Activated naive CD8-positive, alpha-beta T cell treated with anti-CD3 and anti-CD28 coated beads, Interleukin-2, amount 10 ng/mL, durations not matched to agents 7 days and 5 days (primary cell): ENCODE data around the gene SCFD1. TPM values are rescaled to one million over a fixed set of nuclear protein-coding genes. Genes with fewer than 3 reads are reported as not detected.
"Not testable (repeated sequence)": the region's sequence is repeated elsewhere in the genome, so short reads cannot be mapped to it uniquely, and the experiment has no call there.

Source experiments
- ATAC-seq: fragments of 150-1000 bp; cut with Tn5 transposase; one replicate; pipeline ENCODE4 v1.10.0; 2021; ENCODE audit warnings: low read depth, moderate library complexity
- POLR2A ChIA-PET: fragments of 350-600 bp; sonication (Branson Sonifier 250); formaldehyde crosslinking; loops from one replicate; lab custom pipeline; 2021; ENCODE audit warnings: antibody characterized with exemption; lab: Charles Lee
- DNase-seq: peaks from one replicate; pipeline ENCODE4 v3.0.0; 2021
- H3K27ac Mint-ChIP-seq: one replicate; pipeline ENCODE4 v1.8.0; 2022; ENCODE audit warnings: mild to moderate bottlenecking, mixed read lengths
- H3K27me3 Mint-ChIP-seq: one replicate; pipeline ENCODE4 v1.8.0; 2022; ENCODE audit warnings: mild to moderate bottlenecking, moderate library complexity, mixed read lengths
- H3K36me3 Mint-ChIP-seq: one replicate; pipeline ENCODE4 v1.8.0; 2021; ENCODE audit warnings: mild to moderate bottlenecking, mixed read lengths
- H3K4me1 Mint-ChIP-seq: one replicate; pipeline ENCODE4 v1.8.0; 2021; ENCODE audit warnings: mixed read lengths
- H3K4me3 Mint-ChIP-seq: one replicate; pipeline ENCODE4 v1.8.0; 2022; ENCODE audit warnings: mild to moderate bottlenecking, moderate library complexity, mixed read lengths
- H3K9me3 Mint-ChIP-seq: one replicate; pipeline ENCODE4 v1.8.0; 2021; ENCODE audit warnings: mixed read lengths
- total RNA-seq, 2 experiments: library from RNA; stranded (reverse); gene quantifications; one replicate each; pipeline ENCODE4 v1.2.3, GENCODE V29; 2021

The SCFD1 gene, protein sequence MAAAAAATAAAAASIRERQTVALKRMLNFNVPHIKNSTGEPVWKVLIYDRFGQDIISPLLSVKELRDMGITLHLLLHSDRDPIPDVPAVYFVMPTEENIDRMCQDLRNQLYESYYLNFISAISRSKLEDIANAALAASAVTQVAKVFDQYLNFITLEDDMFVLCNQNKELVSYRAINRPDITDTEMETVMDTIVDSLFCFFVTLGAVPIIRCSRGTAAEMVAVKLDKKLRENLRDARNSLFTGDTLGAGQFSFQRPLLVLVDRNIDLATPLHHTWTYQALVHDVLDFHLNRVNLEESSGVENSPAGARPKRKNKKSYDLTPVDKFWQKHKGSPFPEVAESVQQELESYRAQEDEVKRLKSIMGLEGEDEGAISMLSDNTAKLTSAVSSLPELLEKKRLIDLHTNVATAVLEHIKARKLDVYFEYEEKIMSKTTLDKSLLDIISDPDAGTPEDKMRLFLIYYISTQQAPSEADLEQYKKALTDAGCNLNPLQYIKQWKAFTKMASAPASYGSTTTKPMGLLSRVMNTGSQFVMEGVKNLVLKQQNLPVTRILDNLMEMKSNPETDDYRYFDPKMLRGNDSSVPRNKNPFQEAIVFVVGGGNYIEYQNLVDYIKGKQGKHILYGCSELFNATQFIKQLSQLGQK
- 10 to 100 TPM; 52.3 to 60.9 TPM for total RNA-seq

DNA sequence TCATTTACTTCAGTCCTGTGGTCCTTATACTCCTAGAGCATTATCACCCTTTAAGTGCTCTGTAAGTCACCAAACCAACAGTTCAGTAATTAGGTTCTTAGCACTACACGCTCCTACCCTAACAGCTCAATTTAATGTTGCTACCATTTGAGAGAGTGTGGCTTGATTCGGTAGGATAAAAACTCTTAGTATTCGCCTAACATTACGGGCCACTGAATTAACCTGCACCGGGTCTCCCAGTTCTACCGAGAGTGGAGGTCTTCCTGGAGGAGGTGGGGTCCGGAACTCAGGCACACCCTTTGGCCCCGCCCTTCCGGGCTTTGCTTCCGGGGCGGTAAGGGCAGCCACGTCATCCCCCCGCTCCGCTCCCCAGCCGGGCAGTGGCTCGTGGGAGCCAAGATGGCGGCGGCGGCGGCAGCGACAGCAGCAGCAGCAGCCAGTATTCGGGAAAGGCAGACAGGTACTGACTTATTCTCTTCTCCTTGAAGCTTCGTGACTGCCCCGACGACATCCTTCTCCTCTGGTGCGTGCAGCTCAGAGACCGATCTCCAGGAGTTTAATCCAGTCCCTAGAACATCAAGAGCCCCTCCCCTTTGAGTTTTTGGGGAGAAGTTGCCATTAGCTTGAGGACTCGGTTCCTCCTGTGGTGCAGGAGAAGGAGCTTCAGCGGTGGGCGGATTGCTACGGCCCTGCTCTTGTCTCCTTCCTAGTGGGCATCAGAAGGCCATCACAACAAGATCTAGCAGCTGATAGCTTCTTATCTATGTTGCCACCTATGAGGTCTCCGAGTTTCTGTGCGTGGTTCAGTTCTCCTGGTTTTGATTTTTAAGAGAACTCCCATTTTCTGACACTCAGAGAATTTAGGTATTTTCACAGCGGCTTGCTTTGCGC, at the start of gene SCFD1:
SCFD1 (plus strand) TSS at position 380 of the 891 bp plus-strand sequence; CDS start at position 400, 20 bp downstream.
- peaks cover 11% of the 10 kb centered on the region for H3K36me3 Mint-ChIP-seq
- peak within 1 kb of the TSS; percentile 93 for H3K27ac Mint-ChIP-seq
- POLR2A ChIA-PET, result interaction anchor here (0.5 to 2.4 kb wide), 11 partner anchors 11 to 836 kb away, joined by 3 to 10 read pairs (median 4); partner anchors contain the start of genes DTD2 and G2E3
- H3K4me3 Mint-ChIP-seq, result peak within 1 kb of the TSS; percentile 91
- H3K9me3 Mint-ChIP-seq, result no peaks in the 10 kb centered on the region
- ATAC-seq (peak; percentile 98), DNase-seq (peak; percentile 95)
- no peaks in the 10 kb centered on the region for H3K27me3 Mint-ChIP-seq
- peaks cover 25% of the 10 kb centered on the region for H3K4me1 Mint-ChIP-seq

DNA sequence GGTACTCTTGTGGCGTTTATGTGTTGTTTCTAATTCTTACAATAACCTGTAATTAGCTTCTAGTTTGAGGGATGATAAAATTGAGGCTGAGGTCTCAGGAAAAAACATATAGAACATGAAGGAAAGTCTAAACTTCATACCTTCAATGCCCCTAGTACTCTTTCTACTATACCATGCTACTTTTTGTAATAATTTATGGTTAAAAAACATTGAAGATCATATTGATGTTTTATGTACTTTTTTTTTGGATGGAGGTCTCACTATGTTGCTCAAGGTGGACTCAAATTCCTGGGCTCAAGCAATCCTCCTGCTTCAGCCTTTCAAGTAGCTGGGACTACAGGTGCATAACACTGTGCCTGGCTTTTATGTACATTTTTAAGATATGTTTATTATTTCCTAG, 49.3 kb upstream of the SCFD1 start:
- Mint-ChIP-seq H3K9me3 (peaks cover 2% of the 10 kb centered on the region), H3K27ac (no peak overlapping the region), H3K36me3 (peaks cover 43% of the 10 kb centered on the region), H3K4me1 (peaks cover 31% of the 10 kb centered on the region), H3K4me3 (no peak overlapping the region), H3K27me3 (no peaks in the 10 kb centered on the region)
- POLR2A ChIA-PET, result interaction anchor here (0.6 kb wide), 1 partner anchor 25 kb away, joined by 3 read pairs; no protein-coding TSS in a partner anchor
- DNase-seq (no peak), ATAC-seq (no peak)

DNA sequence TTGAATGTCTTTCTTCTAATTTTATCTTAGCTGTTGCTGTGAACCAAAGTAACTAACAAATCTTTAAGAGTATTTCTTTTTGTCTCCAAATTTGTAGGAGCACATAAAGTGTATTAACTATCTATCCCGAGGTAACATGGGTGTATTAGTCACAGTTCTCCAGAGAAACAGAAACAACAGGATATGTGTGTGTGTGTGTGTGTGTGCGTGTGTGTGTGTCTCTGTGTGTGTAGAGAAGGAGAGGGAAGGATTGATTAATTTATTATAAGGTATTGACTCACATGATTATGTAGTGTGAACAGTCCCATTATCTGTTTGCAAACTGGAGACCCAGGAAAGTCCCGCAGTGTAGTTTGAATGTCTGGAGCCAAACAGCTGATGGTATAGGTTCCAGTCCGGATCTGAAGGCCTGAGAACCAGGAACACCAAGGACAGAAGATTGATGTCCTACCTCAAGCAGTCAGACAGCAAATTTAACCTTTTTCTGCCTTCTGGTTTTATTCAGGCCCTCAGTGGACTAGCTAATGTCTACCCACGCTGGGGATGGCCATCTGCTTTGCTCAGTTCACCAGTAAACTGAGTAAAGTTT, 48.8 kb upstream of the SCFD1 start:
- Mint-ChIP-seq H3K9me3 (peaks cover 4% of the 10 kb centered on the region), H3K4me3 (no peak overlapping the region), H3K36me3 (peaks cover 44% of the 10 kb centered on the region), H3K4me1 (peaks cover 31% of the 10 kb centered on the region), H3K27me3 (no peaks in the 10 kb centered on the region), H3K27ac (no peak overlapping the region)
- POLR2A ChIA-PET, result interaction anchor here (0.6 kb wide), 1 partner anchor 26 kb away, joined by 3 read pairs; no protein-coding TSS in a partner anchor
- DNase-seq (no peak), ATAC-seq (no peak)

DNA sequence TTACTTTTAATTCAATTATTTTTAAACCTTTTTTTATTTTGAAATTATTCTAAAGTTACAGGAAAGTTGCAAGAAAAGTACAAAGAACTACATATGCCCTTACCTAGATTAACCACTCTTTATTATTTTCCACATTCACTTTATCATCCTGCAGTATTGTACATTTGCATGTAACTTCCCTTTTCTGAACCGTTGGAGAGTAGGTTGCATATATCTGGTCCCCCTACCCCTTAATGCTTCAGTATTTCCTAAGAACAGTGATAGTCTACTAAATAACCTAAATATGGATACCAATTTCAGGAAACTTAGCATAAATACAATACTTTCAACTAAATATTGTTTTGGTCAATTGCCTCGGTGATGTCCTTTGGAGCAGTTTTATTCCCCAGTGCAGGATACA, 48.2 kb upstream of the SCFD1 start:
- DNase-seq (no peak), ATAC-seq (no peak)
- Mint-ChIP-seq H3K4me3 (no peak overlapping the region), H3K36me3 (peaks cover 47% of the 10 kb centered on the region), H3K27ac (no peak overlapping the region), H3K4me1 (peaks cover 34% of the 10 kb centered on the region), H3K27me3 (no peaks in the 10 kb centered on the region), H3K9me3 (peaks cover 4% of the 10 kb centered on the region)
- POLR2A ChIA-PET, result no interaction called here

DNA sequence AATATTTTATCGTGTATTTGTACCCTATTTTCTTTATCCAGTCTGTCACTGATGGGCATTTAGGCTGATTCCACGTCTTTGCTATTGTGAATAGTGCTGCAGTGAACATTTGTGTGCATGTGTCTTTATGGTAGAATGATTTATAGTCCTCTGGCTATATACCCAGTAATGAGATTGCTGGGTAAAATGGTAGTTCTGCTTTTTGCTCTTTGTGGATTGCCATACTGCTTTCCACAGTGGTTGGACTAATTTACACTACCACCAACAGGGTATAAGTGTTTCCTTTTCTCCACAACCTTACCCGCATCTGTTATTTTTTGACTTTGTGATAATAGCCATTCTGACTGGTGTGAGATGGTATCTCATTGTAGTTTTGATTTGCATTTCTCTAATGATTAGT, 47.3 kb upstream of the SCFD1 start:
- ATAC-seq, H3K4me3 Mint-ChIP-seq, H3K9me3 Mint-ChIP-seq, H3K27me3 Mint-ChIP-seq, DNase-seq, POLR2A ChIA-PET, H3K27ac Mint-ChIP-seq: not testable (repeated sequence)
- H3K4me1 Mint-ChIP-seq, result peaks cover 33% of the 10 kb centered on the region
- peaks cover 45% of the 10 kb centered on the region for H3K36me3 Mint-ChIP-seq

DNA sequence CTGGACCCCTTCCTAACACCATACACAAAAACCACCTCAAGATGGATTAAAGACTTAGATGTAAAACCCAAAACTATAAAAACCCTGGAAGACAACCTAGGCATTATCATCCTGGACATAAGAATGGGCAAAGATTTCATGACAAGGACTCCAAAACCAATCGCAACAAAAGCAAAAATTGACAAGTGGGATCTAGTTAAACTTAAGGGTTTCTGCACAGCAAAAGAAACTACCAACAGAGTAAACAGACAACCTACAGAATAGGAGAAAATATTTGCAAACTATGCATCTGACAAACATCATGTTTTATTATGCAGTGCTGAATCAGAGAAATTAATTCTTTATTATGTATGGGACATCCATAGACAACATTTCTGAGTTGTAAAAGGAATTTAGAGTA, 45.8 kb upstream of the SCFD1 start:
- H3K36me3 Mint-ChIP-seq, result peaks cover 35% of the 10 kb centered on the region
- H3K27me3 Mint-ChIP-seq, H3K4me3 Mint-ChIP-seq, H3K27ac Mint-ChIP-seq, H3K9me3 Mint-ChIP-seq, ATAC-seq, POLR2A ChIA-PET, DNase-seq: not testable (repeated sequence)
- H3K4me1 Mint-ChIP-seq, result peaks cover 21% of the 10 kb centered on the region

DNA sequence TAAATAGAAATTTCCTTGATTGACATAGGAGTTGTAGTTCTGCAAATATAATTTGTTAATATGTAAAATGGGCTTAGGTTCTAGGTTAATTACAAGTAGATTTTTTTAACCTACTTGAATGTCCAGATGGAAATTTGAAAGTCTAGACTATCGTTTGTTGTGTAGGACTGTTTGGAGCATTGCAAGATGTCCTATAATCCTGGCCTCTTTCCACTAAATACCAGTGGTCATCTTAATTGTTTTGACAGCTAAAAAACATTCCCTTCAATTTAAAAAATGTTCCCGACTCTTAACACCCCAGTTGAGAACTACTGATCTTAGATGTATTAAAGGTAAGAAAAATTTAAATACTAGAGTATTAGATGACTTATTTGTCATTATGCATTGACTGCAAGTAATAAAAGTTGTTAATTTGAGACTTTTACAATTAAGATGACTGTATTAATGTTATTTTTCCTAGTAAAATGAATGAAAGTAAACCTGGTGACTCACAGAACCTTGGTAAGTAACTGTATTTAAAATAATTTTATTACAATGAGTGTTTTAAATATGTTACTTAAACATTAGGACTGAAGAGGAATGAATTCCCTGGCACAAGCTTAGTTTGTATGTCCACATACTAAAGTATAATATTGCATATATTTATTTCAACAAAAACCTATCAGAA, 41.4 kb upstream of the SCFD1 start:
- Mint-ChIP-seq H3K27ac (no peak overlapping the region), H3K36me3 (peaks cover 54% of the 10 kb centered on the region), H3K27me3 (no peaks in the 10 kb centered on the region), H3K4me1 (peaks cover 10% of the 10 kb centered on the region), H3K9me3 (peaks cover 9% of the 10 kb centered on the region), H3K4me3 (no peak overlapping the region)
- ATAC-seq (no peak), DNase-seq (no peak)
- POLR2A ChIA-PET, result no interaction called here

DNA sequence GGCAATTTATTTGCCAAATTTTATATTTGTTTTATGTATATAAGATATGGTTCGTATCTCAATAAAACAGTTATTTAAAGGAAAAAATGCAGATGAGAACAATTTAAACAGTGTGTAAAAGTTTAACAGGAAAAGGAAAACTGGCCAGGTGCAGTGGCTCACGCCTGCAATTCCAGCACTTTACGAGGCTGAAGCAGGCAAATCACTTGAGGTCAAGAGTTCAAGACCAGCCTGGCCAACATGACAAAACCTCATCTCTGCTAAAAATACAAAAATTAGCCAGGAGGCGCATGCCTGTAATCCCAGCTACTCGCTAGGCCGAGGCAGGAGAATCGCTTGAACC, 40.9 kb upstream of the SCFD1 start:
- Mint-ChIP-seq H3K27ac (no peak overlapping the region), H3K9me3 (peaks cover 9% of the 10 kb centered on the region), H3K4me3 (no peak overlapping the region), H3K4me1 (peaks cover 7% of the 10 kb centered on the region), H3K36me3 (peaks cover 54% of the 10 kb centered on the region), H3K27me3 (no peaks in the 10 kb centered on the region)
- ATAC-seq (no peak), DNase-seq (no peak)
- POLR2A ChIA-PET, result no interaction called here

DNA sequence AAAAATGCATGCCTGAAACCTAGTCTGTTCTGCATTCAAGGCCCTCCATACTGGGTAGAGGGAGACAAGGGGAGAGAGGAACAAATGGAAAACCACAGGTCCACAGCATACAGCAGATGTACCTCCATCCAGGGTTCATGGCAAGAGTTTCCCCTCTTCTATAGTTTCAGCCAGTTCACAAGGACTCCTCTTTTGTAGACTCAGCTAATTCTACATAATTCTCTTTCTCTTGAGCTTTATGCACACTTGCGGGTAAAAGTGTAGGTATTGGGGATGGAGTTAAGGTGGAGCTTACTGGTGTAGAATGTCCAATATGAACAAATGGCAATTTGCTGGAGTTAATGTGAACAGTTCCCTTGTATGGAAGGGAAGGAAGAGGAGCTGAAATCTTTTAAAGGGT, 39.7 kb upstream of the SCFD1 start:
- Mint-ChIP-seq H3K27me3 (no peaks in the 10 kb centered on the region), H3K27ac (no peak overlapping the region), H3K36me3 (peaks cover 51% of the 10 kb centered on the region), H3K4me3 (no peak overlapping the region), H3K4me1 (peaks cover 7% of the 10 kb centered on the region), H3K9me3 (peaks cover 9% of the 10 kb centered on the region)
- no peak for DNase-seq
- ATAC-seq, result no peak
- POLR2A ChIA-PET, result no interaction called here

DNA sequence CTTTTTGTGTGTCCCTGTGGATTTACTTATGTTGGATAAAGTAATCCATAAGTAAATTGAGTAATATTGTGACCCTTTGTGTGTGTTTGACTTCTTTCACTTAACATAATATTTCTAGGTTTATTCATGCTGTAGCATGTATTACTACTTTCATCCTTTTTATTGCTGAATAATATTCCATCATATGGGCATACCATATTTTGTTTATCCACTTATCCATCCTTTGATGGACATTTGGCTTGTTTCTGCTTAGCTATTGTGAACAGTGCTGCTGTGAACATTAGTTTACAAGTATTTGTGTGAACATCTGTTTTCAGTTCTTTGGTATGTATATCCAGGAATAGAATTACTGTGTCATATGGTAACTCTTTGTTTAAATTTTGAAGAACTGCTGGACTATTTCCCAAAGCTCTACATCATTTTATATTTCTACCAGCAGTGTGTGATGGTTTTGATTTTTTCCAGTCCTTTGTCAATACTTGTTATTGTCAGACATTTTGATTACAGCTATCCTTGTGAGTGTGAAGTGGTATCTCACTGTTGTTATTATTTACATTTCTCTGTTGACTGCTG, 38.0 kb upstream of the SCFD1 start:
- Mint-ChIP-seq H3K4me1 (peaks cover 2% of the 10 kb centered on the region), H3K27me3 (no peaks in the 10 kb centered on the region), H3K27ac (no peak overlapping the region), H3K9me3 (peaks cover 7% of the 10 kb centered on the region), H3K36me3 (peaks cover 52% of the 10 kb centered on the region), H3K4me3 (no peak overlapping the region)
- DNase-seq (no peak), ATAC-seq (no peak)
- POLR2A ChIA-PET, result no interaction called here

DNA sequence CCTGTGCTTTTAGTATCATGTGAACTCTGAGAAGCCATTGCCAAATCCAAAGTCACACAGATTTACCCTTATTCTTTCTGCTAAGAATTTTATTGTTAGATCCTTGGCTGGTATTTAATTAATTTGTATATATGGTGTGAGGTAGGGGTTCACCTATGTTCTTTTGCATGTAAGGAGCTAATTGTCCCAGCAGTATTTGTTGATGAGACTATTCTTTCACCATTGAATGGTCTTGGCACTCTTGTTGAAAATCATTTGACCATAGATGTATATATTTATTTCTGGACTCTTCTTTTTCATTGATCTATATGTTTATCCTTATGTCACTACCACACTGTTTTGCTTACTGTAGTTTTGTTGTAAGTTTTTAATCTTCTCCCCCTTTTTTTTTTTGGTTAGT, 36.9 kb upstream of the SCFD1 start:
- no peak overlapping the region for H3K4me3 Mint-ChIP-seq
- no peak for DNase-seq
- no peak for ATAC-seq
- H3K36me3 Mint-ChIP-seq, result peaks cover 59% of the 10 kb centered on the region
- peaks cover 2% of the 10 kb centered on the region for H3K4me1 Mint-ChIP-seq
- peaks cover 7% of the 10 kb centered on the region for H3K9me3 Mint-ChIP-seq
- no peaks in the 10 kb centered on the region for H3K27me3 Mint-ChIP-seq
- no peak overlapping the region for H3K27ac Mint-ChIP-seq
- POLR2A ChIA-PET, result interaction anchor here (0.7 kb wide), 1 partner anchor 458 kb away, joined by 3 read pairs; no protein-coding TSS in a partner anchor

DNA sequence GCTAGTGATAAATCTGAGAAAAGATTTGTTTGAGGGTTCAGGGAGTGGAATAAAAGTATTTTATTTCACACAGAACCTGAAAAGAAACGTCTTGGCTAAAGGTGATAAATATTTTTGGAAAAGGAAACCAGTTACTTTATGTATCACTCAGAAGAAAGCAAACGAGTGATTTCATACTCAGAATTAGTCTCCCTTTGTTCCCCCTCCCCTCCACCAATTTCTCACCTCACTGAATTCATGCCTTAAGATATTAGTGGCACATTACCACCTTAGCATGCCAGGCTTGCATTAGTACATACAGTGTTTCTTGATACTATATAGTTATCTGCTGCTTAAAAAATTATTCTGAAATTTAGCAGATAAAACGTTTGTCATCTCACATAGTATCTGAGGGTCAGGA, 35.0 kb upstream of the SCFD1 start:
- no peak overlapping the region for H3K4me3 Mint-ChIP-seq
- H3K9me3 Mint-ChIP-seq, result peaks cover 7% of the 10 kb centered on the region
- H3K27me3 Mint-ChIP-seq, result no peaks in the 10 kb centered on the region
- DNase-seq (no peak), ATAC-seq (no peak)
- H3K4me1 Mint-ChIP-seq, result peaks cover 2% of the 10 kb centered on the region
- POLR2A ChIA-PET, result no interaction called here
- H3K36me3 Mint-ChIP-seq, result peaks cover 64% of the 10 kb centered on the region
- no peak overlapping the region for H3K27ac Mint-ChIP-seq
